Breast epithelium (tissue), 3 donors: ENCODE measurements around the gene GGA3.

Experiments
- POLR2A ChIP-seq: fragments of 450-650 bp; IDR thresholded peaks from one replicate; pipeline ENCODE4 v1.6.1; 2016; ENCODE audit warnings: antibody characterized with exemption, mild to moderate bottlenecking, moderate library complexity
- POLR2AphosphoS5 ChIP-seq, 3 donors: sonication (generic); formaldehyde crosslinking; IDR thresholded peaks; one replicate each; pipeline ENCODE4 v1.6.1; 2017; ENCODE audit warnings: antibody characterized with exemption in 3 of 3
- TF ChIP-seq, protein P1 (sequence below), 3 donors: fragments of 450-650 bp; IDR thresholded peaks; one replicate each; pipeline ENCODE4 v1.5.1; 2016 to 2017; ENCODE audit warnings: antibody characterized with exemption in 3 of 3, mild to moderate bottlenecking in 3 of 3, moderate library complexity in 3 of 3

DNA sequence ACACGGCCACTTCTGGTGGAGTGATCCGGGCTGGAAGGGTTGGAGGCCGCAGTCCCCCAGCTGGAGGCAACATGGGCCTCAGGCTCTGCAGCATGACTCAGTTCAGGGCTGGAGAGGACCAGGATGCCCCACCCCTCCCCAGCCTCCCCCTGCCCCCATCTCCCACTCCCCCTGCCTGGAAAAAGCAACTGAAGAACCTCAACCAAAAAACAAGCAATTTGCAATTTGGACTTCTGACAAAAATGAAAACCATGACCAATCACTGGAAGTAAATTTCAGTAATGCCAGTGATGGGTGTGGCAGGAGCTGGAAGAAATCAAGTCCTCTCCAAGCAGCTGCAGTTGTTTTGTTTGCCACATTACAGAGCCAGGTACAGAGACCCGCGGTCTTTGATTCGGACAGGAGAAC lies 16.3 kb upstream of the GGA3 start:
- TF ChIP-seq POLR2AphosphoS5 (IDR thresholded peaks at IDR 0.05) (no peak), POLR2A (no peak)
- TF ChIP-seq, protein P1, sequence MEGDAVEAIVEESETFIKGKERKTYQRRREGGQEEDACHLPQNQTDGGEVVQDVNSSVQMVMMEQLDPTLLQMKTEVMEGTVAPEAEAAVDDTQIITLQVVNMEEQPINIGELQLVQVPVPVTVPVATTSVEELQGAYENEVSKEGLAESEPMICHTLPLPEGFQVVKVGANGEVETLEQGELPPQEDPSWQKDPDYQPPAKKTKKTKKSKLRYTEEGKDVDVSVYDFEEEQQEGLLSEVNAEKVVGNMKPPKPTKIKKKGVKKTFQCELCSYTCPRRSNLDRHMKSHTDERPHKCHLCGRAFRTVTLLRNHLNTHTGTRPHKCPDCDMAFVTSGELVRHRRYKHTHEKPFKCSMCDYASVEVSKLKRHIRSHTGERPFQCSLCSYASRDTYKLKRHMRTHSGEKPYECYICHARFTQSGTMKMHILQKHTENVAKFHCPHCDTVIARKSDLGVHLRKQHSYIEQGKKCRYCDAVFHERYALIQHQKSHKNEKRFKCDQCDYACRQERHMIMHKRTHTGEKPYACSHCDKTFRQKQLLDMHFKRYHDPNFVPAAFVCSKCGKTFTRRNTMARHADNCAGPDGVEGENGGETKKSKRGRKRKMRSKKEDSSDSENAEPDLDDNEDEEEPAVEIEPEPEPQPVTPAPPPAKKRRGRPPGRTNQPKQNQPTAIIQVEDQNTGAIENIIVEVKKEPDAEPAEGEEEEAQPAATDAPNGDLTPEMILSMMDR (IDR thresholded peaks at IDR 0.05): no peak
